KMS-11 (cell line): Measurements from ENCODE around the gene CRYGS.

ENCODE experiments used
- H2AFZ ChIP-seq: fragments of 200-600 bp; sonication (generic); 2 replicates; pipeline ENCODE4 v1.6.1; 2016; ENCODE audit warnings: antibody characterized with exemption, mixed run types, low read depth
- H3K27ac ChIP-seq: fragments of 200-600 bp; sonication (generic); 2 replicates; pipeline ENCODE4 v1.6.1; 2016; ENCODE audit warnings: mild to moderate bottlenecking, mixed run types
- H3K27me3 ChIP-seq: fragments of 200-600 bp; sonication (generic); 2 replicates; pipeline ENCODE4 v1.6.1; 2017; ENCODE audit warnings: mild to moderate bottlenecking, low read depth, mixed run types, moderate library complexity; ENCODE audit not compliant: insufficient read depth
- H3K36me3 ChIP-seq: fragments of 200-600 bp; sonication (generic); 2 replicates; pipeline ENCODE4 v1.6.1; 2017; ENCODE audit warnings: mild to moderate bottlenecking, mixed run types; ENCODE audit not compliant: insufficient read depth
- H3K4me1 ChIP-seq: fragments of 200-600 bp; sonication (generic); 2 replicates; pipeline ENCODE4 v1.6.1; 2016; ENCODE audit warnings: mild to moderate bottlenecking, low read depth, mixed run types; ENCODE audit not compliant: poor library complexity, severe bottlenecking
- H3K4me2 ChIP-seq: fragments of 200-600 bp; sonication (generic); 2 replicates; pipeline ENCODE4 v1.7.0; 2016; ENCODE audit warnings: mild to moderate bottlenecking, mixed run types
- H3K4me3 ChIP-seq: fragments of 200-600 bp; sonication (generic); IDR thresholded peaks from 2 replicates; pipeline ENCODE4 v1.6.1; 2017; ENCODE audit warnings: low read depth, low read length, mixed read lengths; ENCODE audit not compliant: insufficient read depth
- H3K79me2 ChIP-seq: fragments of 200-600 bp; sonication (generic); 2 replicates; pipeline ENCODE4 v1.6.1; 2016; ENCODE audit warnings: low read depth, mixed run types; ENCODE audit not compliant: insufficient read depth
- H3K9ac ChIP-seq: fragments of 200-600 bp; sonication (generic); 2 replicates; pipeline ENCODE4 v1.6.1; 2016; ENCODE audit warnings: mild to moderate bottlenecking, mixed run types
- H4K20me1 ChIP-seq: fragments of 200-600 bp; sonication (generic); 2 replicates; pipeline ENCODE4 v1.6.1; 2016; ENCODE audit warnings: mild to moderate bottlenecking, mixed run types; ENCODE audit not compliant: insufficient read depth
- CTCF ChIP-seq: fragments of 200-600 bp; sonication (generic); conservative IDR thresholded peaks from 2 replicates; pipeline ENCODE4 v1.6.1; 2017; ENCODE audit warnings: low read depth, mild to moderate bottlenecking, antibody characterized with exemption, low read length, moderate library complexity, mixed read lengths

Gene CRYGS

GRCh38 chr3:186583831-186584230 is 39.7 kb upstream of the CRYGS start:
- Histone ChIP-seq H3K4me2 (no peak overlapping the region), H3K9ac (no peak overlapping the region), H2AFZ (no peak overlapping the region), H3K36me3 (peaks cover 3% of the 10 kb centered on the region; the same call in 1 of the 2 replicates), H3K79me2 (no peaks in the 10 kb centered on the region), H3K4me1 (no peaks in the 10 kb centered on the region), H3K27ac (no peak overlapping the region), H3K27me3 (no peaks in the 10 kb centered on the region), H3K4me3 (no peak overlapping the region), H4K20me1 (no peaks in the 10 kb centered on the region)
- no peak for TF ChIP-seq CTCF

- no peak overlapping the region for H3K4me2 ChIP-seq
- H3K36me3 ChIP-seq = peaks cover 3% of the 10 kb centered on the region; the same call in 1 of the 2 replicates
- H3K27me3 ChIP-seq = no peaks in the 10 kb centered on the region
- H3K27ac ChIP-seq = no peak overlapping the region
- H2AFZ ChIP-seq = no peak overlapping the region
- no peak for TF ChIP-seq CTCF
- no peaks in the 10 kb centered on the region for H4K20me1 ChIP-seq
- no peak overlapping the region for H3K9ac ChIP-seq
- no peaks in the 10 kb centered on the region for H3K4me1 ChIP-seq
- no peaks in the 10 kb centered on the region for H3K79me2 ChIP-seq
- H3K4me3 ChIP-seq = no peak overlapping the region
Observed at GRCh38 chr3:186582541-186582940, 38.4 kb upstream of the CRYGS start.

GRCh38 chr3:186580785-186581184 is 36.6 kb upstream of the CRYGS start:
- Histone ChIP-seq H3K4me3 (no peak overlapping the region), H3K79me2 (no peaks in the 10 kb centered on the region; the same call in 1 of the 2 replicates), H3K4me2 (no peak overlapping the region), H2AFZ (no peak overlapping the region), H3K27ac (no peak overlapping the region), H3K27me3 (no peaks in the 10 kb centered on the region), H4K20me1 (no peaks in the 10 kb centered on the region), H3K36me3 (peaks cover 5% of the 10 kb centered on the region; the same call in 1 of the 2 replicates), H3K4me1 (no peaks in the 10 kb centered on the region), H3K9ac (no peak overlapping the region)
- TF ChIP-seq CTCF = no peak

DNA sequence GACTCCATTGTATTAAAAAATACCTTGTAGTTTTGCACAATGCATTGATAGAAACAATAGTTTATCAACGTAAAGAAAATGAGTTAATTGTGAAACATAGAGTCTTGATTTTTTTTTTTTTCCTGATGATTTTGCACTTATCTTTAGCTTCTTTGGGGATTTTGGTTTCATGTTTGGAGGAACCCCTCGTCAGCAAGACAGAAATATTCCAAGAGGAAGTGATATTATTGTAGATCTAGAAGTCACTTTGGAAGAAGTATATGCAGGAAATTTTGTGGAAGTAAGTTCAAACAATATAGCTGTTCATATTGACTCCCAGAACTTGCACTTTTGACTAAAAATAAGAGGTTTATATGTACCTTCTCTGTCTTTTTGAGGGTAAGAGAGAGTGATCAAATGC is 33.3 kb upstream of the CRYGS start:
- no peaks in the 10 kb centered on the region for H3K27me3 ChIP-seq
- H3K27ac ChIP-seq = no peak overlapping the region
- H3K4me1 ChIP-seq = peaks cover 13% of the 10 kb centered on the region
- H3K9ac ChIP-seq = no peak overlapping the region
- H4K20me1 ChIP-seq = no peaks in the 10 kb centered on the region
- peaks cover 21% of the 10 kb centered on the region for H3K79me2 ChIP-seq
- no peak overlapping the region for H2AFZ ChIP-seq
- peaks cover 13% of the 10 kb centered on the region; the same call in 1 of the 2 replicates for H3K36me3 ChIP-seq
- no peak overlapping the region for H3K4me2 ChIP-seq
- no peak overlapping the region for H3K4me3 ChIP-seq
- no peak for TF ChIP-seq CTCF
